ELF-1 (cell line): Measurements from ENCODE around the gene APH1A.
"Not testable (repeated sequence)": the region's sequence is repeated elsewhere in the genome, so short reads cannot be mapped to it uniquely, and the experiment has no call there.

Experiments
- DNase-seq: peaks from one replicate; pipeline ENCODE4 v3.0.0-alpha.2; 2016; ENCODE audit warnings: low read depth, low spot score

APH1A gene

GRCh38 chr1:150233359-150234308 is 35.2 kb downstream of the APH1A start:
- DNase-seq = peak; percentile 28

DNA sequence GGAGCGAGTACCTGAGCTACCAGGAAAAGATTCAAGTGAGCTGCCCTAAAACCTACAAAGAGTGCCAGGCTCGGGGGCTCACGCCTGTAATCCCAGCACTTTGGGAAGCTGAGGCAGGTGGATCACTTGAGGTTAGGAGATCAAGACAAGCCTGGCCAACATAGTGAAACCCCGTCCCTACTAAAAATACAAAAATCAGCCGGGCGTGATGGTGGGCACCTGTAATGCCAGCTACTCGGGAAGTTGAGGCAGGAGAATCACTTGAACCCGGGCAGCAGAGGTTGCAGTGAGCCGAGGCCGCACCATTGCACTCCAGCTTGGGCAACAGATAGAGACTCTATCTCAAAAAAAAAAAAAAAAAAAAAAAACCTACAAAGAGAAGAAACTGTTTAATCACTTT is 35.9 kb downstream of the APH1A start:
- not testable (repeated sequence) for DNase-seq

DNA sequence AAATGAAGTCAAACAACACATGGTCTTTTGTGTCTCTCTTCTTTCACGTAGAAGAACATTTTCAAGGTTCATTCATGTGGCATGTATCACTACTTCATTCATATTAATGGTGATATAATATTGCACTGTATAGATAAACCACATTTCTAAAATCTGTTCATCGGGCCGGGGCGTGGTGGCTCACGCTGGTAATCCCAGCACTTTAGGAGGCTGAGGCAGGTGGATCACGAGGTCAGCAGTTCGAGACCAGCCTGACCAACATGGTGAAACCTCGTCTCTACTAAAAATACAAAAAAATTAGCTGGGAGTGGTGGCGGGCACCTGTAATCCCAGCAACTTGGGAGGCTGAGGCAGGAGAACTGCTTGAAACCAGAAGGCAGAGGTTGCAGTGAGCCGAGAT is 40.6 kb downstream of the APH1A start:
- not testable (repeated sequence) for DNase-seq

DNA sequence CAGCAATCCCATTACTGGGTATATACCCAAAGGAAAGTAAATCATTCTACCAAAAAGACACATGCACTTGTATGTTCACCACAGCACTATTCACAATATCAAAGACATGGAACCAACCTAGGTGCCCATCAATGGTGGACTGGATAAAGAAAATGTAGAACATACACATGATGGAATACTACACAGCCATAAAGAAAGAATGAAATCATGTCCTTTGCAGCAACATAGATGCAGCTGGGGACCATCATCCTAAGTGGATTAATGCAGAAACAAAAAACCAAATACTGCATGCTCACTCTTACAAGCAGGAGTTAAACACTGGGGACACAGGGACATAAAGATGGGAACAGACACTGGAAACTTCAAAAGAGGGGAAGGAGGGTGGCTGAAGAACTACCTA is 41.6 kb downstream of the APH1A start:
- no peak for DNase-seq

- DNase-seq = no peak
Measured at GRCh38 chr1:150226486-150226885, 42.3 kb downstream of the APH1A start.

- DNase-seq = no peak
Measured at GRCh38 chr1:150225546-150225945, 43.3 kb downstream of the APH1A start.

DNA sequence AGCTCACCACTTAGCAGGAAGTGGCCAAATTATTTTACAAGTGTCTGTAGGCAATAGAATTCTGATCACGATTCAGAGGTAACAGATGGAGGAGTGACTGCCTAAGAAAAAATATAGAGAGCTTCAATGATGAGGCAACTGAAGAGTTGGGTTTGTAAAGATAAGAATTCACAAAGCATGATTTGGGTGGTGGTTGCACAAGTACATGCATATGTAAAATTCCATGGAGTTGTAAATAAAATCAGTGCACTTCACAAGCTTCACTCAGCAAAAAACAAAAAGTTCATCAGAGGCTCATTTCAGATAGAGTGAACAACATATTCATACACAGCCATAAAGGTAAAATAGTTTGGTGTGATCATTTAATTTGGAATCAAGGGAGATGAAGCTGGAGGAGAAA is 43.8 kb downstream of the APH1A start:
- DNase-seq = no peak

DNA sequence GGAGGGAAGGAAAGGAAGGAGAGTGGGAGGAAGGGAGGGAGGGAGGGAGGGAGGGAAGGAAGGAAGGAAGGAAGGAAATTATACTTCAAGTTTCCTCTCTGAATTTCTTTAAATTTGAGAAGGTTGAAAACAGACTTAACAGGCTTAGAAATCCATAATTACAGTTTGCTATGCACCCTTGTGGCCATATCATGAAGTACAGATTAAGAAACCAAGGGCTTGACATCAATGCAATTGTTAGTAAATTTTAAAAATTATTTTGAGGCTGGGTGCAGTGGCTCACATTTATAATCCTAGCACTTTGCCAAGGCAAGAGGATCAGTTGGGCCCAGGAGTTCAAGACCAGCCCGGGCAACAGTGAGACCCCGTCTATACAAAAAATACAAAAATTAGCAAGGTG is 47.3 kb downstream of the APH1A start:
- DNase-seq = no peak

DNA sequence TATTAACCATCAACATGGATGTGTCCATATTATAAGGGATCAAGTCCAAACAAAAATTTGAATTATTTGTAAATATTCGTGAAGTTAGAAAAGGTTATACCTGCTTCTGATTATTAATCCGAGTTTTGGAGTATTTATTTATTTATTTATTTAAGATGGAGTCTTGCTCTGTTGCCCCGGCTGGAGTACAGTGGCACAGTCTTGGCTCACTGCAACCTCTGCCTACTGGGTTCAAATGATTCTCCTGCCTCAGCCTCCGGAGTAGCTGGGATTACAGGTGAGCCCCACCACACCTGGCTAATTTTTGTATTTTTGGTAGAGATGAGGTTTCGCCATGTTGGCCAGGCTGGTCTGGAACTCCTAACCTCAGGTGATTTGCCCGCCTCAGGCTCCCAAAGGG is 53.0 kb downstream of the APH1A start:
- DNase-seq = not testable (repeated sequence)
